GM18520 (cell line): ENCODE measurements around the gene PET100.

Experiments used
- ATAC-seq: cut with Tn5 transposase; IDR thresholded peaks from one replicate; pipeline ENCODE4 v1.9.1; 2021; ENCODE audit not compliant: unreplicated experiment

Gene PET100

DNA sequence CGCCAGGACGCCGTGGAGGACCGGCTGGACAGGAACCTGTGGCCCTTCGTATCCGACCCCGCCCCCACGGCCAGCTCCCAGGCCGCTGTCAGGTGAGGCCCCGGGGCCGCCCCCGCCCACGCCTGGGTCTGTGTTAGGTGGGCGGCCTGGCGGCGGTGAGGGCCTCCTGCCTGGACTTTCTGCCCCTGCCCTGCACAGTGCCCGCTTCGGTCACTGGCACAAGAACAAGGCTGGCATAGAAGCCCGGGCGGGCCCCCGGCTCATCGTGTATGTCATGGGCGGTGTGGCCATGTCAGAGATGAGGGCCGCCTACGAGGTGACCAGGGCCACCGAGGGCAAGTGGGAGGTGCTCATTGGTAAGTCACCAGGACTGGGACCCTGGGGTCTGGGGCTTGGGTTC is 17.6 kb downstream of the PET100 start:
- no peak for ATAC-seq

DNA sequence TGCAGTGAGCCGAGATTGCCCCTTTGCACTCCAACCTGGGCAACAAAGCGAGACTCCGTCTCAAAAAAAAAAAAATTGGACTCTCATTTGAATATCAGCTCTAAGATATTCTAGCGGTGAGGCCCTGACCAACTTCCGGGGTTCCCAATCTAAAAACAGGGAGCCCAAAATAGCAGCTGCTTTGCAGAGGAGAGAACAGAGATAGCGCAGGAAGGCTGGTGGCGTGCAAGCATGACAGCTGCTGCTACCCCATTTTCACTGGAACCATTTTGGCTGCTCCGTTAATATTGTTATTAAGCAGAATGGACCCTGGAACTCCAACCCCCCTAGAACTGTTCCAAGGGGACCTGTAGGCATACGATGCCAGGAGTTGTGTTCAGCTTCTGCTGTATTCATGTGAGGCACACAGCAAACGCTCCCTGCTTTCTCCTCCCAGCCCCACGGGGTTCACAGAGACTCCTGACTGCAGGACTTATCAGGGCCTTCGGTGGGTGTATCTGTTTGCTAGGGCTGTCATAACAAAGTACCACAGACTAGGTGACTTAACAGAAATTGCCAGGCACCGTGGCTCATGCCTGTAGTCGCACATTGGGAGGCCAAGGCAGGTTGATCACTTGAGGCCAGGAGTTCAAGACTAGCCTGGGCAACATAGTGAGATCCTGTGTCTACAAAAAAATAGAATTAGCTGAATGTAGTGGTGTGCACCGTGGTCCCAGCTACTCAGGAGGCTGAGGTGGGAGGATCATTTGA is 18.8 kb downstream of the PET100 start:
- no peak for ATAC-seq

DNA sequence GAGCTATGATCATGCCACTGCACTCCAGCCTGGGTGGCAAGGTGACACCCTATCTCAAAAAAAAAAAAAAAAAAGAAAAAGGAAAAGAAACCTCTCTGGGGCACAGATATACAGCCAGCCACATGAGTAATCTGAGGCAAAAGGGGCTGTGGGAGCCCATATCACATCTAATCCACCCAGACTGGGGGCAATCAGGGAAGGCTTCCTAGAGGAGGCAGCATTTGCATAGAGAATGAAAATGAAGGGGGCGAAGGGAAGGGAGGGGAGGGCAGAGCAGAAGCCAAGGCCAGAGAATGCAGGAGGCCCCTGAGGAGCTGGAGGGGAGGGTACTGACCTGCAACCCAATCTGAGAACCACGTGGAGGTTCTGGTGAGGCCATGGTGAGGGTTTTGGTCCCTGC is 20.6 kb downstream of the PET100 start:
- ATAC-seq = no peak

DNA sequence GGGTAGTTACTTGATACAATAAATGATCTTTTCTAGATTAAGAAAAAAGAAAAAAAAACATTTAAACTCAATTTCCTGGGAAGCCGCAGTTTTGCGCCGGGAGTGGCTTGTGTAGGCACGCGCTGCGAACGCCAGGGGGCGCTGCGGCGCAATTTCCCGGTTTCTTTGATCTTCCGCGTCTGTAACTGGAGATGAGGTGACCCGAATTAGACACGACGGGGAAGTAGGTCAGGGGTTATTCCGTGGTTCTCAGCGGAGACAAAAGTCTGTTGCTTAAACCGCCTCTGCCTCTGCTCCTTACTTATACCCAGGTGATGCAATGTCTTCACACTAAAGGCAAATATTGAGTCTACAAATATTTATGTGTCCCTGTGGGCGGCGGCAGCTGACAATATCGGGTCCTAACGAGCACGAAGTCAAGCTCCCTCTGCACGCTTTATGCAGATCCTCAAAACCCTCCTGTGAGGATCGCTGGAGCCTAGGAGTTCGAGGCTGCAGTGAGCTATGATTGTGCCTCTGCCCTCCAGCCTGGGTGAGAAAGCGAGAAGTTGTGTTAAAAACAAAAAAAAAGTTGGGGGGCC is 22.6 kb downstream of the PET100 start:
- no peak for ATAC-seq

DNA sequence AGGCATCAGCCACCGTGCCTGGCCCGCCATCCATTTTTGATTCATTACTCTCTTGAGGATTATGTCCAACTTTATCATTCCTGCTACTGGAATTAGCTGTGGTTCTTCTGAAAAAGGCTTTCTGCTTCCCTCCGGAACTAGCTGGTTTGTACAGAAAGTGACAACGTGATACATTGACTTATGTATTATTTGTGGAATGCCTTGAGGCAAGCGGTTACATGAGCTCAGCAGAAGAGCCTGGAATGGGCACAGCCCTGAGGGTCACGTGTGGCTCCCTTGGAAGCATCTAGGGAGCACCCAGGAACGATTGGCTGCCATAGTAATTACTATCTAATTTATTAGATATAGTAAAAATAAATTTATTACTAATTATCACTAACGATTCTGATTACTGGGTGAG is 24.8 kb downstream of the PET100 start:
- ATAC-seq = no peak

DNA sequence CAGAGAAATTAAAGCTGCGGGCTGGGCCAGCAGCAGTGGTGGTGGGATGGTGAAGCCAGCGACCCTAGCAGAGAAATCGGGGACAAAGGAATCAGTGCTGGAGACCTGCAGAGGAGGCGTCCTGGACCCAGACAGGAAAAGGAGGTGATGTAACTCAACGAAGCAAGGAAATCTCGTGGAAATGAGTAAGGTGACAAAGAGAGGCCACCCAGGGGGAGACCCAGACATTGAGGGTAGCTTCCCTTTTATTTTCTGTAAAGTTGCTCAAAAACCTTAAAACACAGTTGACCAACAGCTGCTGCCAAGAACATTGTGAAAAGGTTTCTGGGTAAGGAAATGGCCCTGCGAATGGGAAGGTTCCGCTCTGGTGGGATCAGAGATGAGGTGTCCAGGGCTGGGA is 26.0 kb downstream of the PET100 start:
- no peak for ATAC-seq

DNA sequence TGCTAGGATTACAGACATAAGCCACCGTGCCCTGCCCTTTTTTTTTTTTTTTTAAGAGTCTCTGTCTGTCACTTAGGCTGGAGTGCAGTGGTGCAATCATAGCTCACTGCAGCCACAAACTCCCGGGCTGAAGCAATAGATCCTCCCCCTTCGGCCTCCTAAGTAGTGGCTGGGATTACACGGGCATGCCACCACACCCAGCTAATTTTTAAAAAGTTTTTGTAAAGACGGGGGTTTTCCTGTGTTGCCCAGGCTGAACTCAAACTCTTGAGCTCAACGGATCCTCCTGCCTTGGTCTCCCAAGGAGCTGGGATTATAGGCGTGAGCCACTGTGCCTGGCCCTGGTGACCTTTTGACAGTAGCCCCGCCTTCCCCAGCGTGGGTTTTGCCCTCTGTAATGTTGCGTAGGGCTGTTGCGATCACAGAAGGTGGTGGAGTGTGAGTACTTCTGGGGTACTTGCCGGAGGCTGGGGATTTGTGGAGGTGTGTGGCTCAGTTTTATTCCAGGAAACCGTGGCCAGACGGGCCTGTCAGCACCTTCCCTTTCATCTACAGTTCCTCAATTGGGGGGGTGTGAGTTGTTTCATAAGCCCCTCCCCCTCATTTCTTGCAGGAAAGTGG is 27.6 kb downstream of the PET100 start:
- no peak for ATAC-seq

DNA sequence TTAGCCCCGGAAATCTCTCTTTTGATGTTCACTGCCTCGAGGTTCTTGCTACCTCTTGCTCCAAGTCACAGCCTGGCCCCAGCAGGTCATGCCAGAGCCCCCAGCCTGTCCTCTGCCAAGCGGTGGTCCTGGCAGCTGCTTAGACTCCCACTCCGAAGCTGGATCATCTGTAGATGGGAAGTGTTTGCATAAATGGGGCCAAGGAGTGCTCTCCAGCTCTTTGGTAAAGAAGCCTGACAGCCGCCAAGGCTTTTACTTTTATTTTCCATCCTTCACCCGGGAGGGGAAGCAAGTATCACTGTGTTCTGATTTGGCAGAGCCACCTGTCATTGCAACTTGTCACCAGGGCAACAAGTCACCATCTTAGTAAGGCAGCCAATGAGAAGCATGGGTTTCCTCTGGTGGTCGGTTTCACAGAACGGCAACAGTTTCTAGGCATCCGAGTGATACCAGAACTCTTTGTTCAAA is 28.7 kb downstream of the PET100 start:
- ATAC-seq = peak; percentile 55

DNA sequence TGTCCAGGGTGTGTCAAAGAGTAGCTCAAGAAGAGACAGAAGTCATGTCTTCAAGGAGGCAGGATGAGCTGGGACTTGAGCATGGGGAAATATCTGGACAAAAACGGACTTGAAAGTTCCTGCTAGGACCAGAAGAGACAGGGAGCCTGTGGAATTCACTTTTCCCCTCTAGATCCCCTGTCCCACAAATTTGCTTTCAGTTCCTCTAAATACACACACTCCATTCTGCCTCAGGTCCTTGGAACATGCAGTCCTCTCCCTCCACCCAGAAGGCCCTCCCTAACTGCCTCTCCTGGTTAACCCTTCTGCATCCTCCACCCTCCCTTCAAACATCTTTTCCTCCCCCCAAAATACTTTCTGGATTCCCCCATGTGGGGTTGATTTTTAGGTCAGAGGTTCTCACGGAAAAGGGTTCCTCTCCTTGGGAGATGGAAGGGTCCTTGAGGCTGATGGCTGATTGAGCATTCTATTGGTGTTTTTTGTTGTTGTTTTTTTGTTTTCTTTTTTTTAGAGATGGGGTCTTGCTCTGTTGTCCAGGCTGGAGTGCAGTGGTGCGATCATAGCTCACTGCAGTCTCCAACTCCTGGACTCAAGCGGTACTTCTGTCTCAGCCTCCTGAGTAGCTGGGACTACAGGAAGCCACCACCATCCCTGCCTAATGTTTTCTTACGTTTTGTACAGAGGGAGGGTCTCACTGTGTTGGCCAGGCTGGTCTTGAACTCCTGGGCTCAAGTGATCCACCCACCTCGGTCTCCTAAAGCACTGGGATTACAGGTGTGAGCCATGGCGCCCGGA is 32.3 kb downstream of the PET100 start:
- ATAC-seq = no peak

DNA sequence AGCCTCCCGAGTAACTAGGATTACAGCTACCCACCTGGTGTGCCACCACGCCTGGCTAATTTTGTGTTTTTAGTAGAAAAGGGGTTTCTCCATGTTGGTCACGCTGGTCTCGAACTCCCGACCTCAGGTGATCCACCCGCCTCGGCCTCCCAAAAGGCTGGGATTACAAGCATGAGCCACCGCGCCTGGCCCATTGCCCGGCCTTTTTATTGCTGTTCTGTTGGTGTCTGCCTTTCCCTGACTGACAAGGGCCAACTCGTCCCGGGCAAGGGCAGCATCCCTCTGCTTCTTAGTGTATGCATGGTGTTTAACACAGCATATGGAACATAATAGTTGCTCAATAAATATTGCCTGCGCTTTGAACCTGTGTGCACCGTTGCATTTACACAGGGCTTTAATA is 33.1 kb downstream of the PET100 start:
- no peak for ATAC-seq

DNA sequence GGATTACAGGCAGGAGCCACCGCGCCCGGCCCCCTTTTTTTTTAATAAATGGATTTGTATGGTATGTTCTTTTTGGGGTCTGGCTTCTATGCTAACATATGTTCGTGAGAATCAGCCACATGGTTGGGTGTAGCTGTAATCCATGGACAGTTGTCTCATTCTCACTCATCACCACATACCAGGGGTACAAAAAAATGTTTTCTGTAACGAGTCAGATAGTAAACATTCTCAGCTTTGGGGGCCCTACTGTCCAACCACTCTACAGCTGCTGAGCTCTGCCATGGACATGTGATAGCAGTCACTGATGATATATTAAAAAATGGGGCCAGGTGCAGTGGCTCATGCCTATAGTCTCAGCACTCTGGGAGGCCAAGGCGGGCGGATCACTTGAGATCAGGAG is 34.1 kb downstream of the PET100 start:
- ATAC-seq = no peak

DNA sequence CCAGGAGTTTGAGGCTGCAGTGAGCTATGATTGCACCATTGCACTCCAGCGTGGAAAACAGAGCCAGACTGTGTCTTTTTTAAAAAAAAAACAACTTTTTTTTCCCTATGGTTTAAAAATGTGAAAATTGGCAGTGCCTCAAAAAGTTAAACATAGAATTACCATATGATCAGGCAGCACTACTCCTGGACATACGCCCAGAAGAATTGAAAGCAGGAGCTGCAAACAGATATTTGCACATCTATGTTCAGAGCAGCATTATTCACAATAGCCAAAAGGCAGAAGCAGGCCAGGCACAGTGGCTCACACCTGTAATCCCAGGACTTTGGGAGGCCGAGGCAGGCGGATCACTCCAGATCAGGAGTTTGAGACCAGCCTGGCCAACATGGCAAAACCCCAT is 35.5 kb downstream of the PET100 start:
- no peak for ATAC-seq

DNA sequence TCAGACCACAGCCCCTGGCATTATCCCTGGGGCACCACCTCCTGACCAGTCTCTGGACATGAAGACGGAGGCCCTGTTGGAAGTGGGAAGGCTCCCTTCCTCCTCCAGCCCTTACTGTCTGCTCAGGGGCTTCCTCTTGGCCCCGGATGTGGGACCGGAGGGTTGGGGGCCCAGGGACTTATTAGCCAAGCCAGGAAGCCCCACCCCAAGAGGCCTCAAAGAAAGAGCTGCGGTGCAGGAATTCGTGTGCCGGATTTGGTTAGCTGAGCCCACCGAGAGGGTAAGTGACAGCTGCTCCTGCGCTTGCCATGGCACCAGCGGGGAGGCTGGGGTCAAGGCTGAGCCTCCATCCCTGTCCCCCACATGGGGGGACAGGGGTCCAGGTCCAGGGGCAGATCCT is 39.2 kb downstream of the PET100 start, which contains the start of gene RETN:
TSS of gene RETN (plus strand) at position 208 of the 400 bp plus-strand sequence. CDS start 278 bp downstream, outside the sequence.
- ATAC-seq = no peak

DNA sequence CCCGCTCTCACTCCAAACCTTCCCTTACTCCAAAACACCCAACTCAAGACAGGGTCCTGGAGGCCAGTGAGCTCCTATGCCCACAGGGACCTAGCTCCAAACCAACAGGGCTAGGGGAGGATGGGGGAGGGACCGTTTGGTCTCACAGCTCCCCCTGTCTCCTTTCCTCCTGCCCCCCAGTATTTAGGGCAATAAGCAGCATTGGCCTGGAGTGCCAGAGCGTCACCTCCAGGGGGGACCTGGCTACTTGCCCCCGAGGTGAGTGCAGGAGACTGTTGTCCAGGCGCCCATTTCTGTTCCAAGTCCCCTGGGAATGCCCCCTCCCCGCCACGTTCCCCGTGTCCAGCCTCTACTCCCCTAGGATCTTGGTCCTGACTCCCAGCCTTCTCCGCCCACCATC is 40.0 kb downstream of the PET100 start:
- no peak for ATAC-seq

DNA sequence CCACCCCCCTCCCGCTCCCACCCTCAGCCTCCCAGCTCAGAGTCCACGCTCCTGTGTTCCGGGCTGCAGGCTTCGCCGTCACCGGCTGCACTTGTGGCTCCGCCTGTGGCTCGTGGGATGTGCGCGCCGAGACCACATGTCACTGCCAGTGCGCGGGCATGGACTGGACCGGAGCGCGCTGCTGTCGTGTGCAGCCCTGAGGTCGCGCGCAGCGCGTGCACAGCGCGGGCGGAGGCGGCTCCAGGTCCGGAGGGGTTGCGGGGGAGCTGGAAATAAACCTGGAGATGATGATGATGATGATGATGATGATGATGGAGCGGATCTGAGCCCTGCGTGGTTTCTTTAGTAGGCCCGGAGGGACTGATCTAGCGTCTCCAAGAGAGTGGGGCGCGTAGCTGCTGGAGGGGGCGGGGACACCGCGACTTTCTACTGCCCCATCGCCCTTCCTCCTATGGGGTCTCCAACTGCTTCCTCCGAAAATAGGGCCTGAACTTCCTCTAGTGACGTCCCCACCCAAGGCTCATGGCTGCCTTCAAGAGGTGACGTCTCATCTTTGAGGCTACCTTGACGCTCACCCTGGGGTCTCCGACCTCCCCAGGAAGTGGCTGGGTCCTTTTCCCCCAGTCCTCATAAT is 40.7 kb downstream of the PET100 start:
- no peak for ATAC-seq

DNA sequence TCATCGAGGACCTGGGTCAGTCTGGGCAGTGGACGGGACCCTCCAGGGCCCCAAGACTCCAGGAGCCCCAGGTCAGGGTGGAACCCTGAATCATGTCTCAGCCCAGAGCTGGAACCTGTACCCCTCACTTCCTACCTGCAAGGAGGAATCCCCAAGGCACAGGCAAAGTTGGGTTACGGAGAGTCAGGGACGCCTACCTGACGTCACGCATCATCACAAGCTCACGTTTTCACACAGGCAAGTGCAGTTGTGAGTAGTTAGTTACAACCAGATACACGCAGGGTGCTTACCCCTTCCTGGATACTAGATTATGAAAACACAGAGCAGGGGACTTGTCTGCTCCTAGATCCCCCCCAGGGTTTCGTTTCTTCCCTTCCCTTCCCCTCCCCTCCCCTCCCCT is 41.2 kb downstream of the PET100 start:
- ATAC-seq = no peak

DNA sequence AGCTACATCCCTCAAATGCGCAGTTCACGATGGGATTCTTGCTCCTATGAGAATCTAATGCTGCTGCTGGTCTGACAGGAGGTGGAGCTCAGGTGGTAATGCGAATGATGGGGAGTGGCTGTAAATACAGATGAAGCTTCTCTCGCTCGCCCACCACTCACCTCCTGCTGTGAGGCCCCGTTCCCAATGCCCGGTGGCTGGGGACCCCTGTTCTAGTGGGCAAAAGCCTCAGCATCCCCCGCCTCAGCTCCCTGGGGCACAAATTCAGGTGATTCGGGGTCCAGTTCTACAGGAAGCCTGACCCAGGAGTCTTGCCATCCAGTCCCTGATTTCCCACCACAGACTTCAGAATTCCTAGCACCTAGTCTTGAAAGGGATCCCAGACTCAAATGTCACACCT is 42.9 kb downstream of the PET100 start:
- ATAC-seq = no peak

DNA sequence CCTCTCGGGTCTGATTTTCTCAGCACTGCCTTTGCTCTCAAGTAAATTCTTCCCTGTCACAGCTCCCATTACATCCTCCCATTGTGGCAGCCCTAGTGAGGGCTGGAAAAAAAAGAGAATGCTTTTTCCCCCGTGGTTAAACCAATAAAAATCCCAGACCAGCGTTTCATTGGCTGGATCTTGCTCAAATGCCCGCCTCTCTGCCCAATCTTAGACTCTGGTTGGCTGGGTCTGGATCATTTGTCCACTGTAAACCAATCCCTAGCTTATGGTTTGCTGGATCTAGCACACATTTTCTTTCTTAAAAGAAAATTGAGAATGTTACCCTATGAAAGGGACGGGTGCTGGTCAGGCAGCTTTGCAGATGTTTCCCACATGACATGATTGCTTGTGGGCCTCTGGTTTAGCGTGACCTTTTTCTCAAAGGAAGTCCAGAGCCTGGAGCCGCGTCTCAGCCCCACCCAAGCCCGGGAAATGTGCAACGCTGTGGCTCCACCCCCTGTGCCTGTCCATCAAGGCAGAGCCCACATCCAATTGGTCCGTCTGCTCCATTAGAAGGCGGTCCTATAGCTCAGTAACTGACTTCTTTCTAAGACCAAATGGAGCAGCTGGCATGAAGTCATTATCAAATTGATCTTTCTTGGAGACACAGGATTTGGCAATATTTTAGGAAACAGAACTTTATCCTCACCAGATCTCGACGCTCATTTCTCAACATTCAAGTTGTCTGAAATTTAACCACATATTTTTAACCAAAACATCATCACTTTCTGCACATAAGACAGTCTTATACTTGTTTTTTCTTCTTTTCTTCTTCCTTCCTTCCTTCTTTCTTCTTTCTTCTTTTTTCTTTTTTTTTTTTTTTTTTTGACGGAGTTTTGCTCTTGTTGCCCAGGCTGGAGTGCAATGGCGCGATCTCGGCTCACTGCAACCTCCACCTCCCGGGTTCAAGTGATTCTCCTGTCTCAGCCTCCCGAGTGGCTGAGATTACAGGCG is 44.7 kb downstream of the PET100 start:
- ATAC-seq = no peak

DNA sequence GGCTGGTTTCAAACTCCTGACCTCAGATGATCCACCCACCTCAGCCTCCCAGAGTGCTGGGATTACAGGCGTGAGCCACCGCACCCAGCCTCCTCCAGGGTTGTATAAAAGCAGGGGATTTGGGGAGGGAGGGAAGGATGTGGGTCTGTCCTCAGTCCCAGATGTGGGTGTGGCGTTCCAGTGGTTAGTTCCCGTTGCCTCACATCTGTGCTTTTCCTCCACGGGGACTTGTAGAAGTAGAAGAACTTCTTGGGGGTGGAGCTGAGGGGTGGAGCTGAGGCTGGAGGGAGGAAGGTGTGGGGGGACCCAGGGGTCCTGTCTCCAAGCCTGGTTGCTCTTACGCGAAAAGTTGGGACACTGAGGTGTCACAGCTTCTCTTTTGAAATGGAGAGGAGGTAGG is 46.8 kb downstream of the PET100 start:
- ATAC-seq = no peak

DNA sequence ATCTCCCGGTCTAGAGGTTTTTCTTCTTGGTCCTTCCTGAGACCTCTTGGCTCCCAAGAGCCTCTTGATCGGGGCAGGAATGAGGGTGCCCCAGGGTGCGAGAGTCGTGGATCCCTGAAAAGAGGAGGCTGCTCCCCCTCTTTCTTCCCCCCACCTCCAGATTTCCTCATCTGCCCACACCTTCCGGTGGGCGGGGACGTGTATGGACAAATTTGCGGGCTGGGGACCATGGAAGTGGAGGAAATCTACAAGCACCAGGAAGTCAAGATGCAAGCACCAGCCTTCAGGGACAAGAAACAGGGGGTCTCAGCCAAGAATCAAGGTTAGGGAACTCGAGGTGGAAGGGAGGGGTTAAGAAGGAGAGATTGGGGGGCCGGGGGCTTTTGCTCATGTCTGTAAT is 47.3 kb downstream of the PET100 start, which contains the start of gene MCEMP1:
TSS of gene MCEMP1 (plus strand) at position 237 of the 400 bp plus-strand sequence. CDS start at position 268, 31 bp downstream.
- no peak for ATAC-seq
